Measurements from ENCODE around the gene FHOD3.
"Not testable (repeated sequence)": the region's sequence is repeated elsewhere in the genome, so short reads cannot be mapped to it uniquely, and the experiment has no call there.

FHOD3 gene

DNA sequence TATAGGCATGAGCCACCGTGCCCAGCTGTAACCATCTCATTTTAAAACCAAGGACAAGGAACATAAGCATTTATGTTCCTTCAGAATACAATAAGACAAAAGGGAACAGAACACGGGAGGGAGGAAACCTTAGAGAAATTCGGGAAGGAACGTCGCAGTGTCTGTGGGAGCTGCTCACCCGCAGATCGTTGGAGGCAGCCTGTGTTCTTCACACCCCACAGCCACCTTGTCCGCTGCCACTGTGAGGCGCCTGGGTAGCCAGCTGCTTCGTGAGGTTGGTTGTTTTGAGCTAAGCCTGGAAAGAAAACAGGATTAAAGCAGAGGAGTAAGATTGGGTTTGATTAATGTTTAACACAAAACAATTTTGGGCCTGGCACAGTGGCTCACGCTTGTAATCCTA is 250.0 kb downstream of the FHOD3 start:
- no peak for DNase-seq (ENCODE audit: low read depth)
- no peak overlapping the region for H3K4me3 ChIP-seq (ENCODE audit: low read depth, low read length)
- TF ChIP-seq CTCF (IDR thresholded peaks at IDR 0.05; ENCODE audit: control insufficient read depth, extremely low read depth, insufficient read depth) = no peak

- H3K4me3 ChIP-seq (ENCODE audit: low read depth, low read length); DNase-seq (ENCODE audit: low read depth): not testable (repeated sequence)
These were observed 253.8 kb downstream of the FHOD3 start for GRCh38 chr18:36551274-36551673.

DNA sequence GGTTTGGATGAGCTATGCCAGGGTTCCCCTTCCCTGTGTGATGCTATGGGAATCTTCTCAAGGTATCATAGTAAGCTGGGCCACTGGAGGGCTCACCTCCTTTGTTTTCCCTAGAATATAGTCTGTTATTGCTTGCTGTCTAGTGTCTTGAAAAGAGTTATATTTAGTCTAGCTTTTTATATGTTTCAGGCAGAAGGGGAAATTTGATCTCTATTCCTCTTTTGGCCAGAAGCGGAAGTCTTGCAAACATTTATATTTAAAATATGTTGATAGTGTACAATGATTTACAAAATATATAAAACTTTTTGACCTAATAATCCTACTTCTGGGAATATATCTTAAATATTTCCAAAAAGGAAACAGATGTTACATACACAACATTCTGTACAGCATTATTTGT is 260.7 kb downstream of the FHOD3 start:
- no peak for TF ChIP-seq CTCF (IDR thresholded peaks at IDR 0.05; ENCODE audit: control insufficient read depth, extremely low read depth, insufficient read depth)
- no peak for DNase-seq (ENCODE audit: low read depth)
- H3K4me3 ChIP-seq (ENCODE audit: low read depth, low read length) = no peak overlapping the region

- no peak for DNase-seq (ENCODE audit: low read depth)
- no peak for TF ChIP-seq CTCF (IDR thresholded peaks at IDR 0.05; ENCODE audit: control insufficient read depth, extremely low read depth, insufficient read depth)
These were observed 261.8 kb downstream of the FHOD3 start for GRCh38 chr18:36559149-36559857.

GRCh38 chr18:36560187-36560586 is 262.7 kb downstream of the FHOD3 start:
- no peak for TF ChIP-seq CTCF (IDR thresholded peaks at IDR 0.05; ENCODE audit: control insufficient read depth, extremely low read depth, insufficient read depth)
- no peak overlapping the region for H3K4me3 ChIP-seq (ENCODE audit: low read depth, low read length)
- DNase-seq (ENCODE audit: low read depth) = no peak

More at GRCh38 chr18:36559149-36559857, 261.8 kb downstream of the FHOD3 start:
- H3K4me3 ChIP-seq (ENCODE audit: low read depth, low read length) = no peak overlapping the region

DNA sequence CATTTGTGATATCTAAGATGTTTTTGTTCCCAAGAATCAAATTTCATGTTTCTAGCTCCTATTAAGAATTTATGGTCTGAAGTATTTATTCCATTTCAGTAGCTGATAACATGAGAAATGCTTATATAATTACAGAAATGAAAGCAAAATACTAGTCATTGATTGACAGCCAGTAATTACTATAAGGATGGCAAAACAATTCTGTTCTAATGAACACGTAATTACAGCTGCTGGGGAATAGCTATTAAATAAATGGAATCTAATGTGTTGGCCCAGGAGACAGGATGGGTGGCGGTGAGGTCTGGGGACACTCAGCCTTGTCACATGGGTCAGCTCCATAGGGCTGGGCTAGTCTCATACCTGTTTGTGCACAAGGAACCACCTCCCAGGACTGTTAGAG is 263.5 kb downstream of the FHOD3 start:
- no peak for DNase-seq (ENCODE audit: low read depth)
- H3K4me3 ChIP-seq (ENCODE audit: low read depth, low read length) = no peak overlapping the region
- TF ChIP-seq CTCF (IDR thresholded peaks at IDR 0.05; ENCODE audit: control insufficient read depth, extremely low read depth, insufficient read depth) = no peak

GRCh38 chr18:36564841-36565240 is 267.3 kb downstream of the FHOD3 start:
- no peak for TF ChIP-seq CTCF (IDR thresholded peaks at IDR 0.05; ENCODE audit: control insufficient read depth, extremely low read depth, insufficient read depth)
- H3K4me3 ChIP-seq (ENCODE audit: low read depth, low read length) = no peak overlapping the region
- no peak for DNase-seq (ENCODE audit: low read depth)

Measured in LNCaP clone FGC (cell line).